Activated CD8-positive, alpha-beta T cell treated with anti-CD3 and anti-CD28 coated beads for 36 hours (primary cell): ENCODE measurements around the gene CTDSPL. TPM values are rescaled to one million over a fixed set of nuclear protein-coding genes. Genes with fewer than 3 reads are reported as not detected.

ENCODE experiments used
- ATAC-seq: fragments of 200-7000 bp; cut with Tn5 transposase; one replicate; pipeline ENCODE4 v1.10.0; 2021; ENCODE audit warnings: mild to moderate bottlenecking, moderate library complexity
- CTCF ChIA-PET: fragments of 350-600 bp; sonication (Branson Sonifier 250); formaldehyde crosslinking; loops from one replicate; lab custom pipeline; 2021; ENCODE audit warnings: antibody characterized with exemption; lab: Charles Lee
- POLR2A ChIA-PET: fragments of 350-600 bp; sonication (Branson Sonifier 250); formaldehyde crosslinking; loops from one replicate; lab custom pipeline; 2021; ENCODE audit warnings: antibody characterized with exemption; lab: Charles Lee
- DNase-seq: peaks from one replicate; pipeline ENCODE4 v3.0.0-alpha.2; 2020
- H3K27ac Mint-ChIP-seq: one replicate; pipeline ENCODE4 v1.8.0; 2021; ENCODE audit warnings: mild to moderate bottlenecking, mixed read lengths
- H3K27me3 Mint-ChIP-seq: one replicate; pipeline ENCODE4 v1.8.0; 2021; ENCODE audit warnings: mixed read lengths
- H3K36me3 Mint-ChIP-seq: one replicate; pipeline ENCODE4 v1.8.0; 2021; ENCODE audit warnings: low read depth, mixed read lengths
- H3K4me1 Mint-ChIP-seq: one replicate; pipeline ENCODE4 v1.8.0; 2021; ENCODE audit warnings: low read depth, mixed read lengths
- H3K4me3 Mint-ChIP-seq: one replicate; pipeline ENCODE4 v1.8.0; 2021; ENCODE audit warnings: mild to moderate bottlenecking, moderate library complexity, mixed read lengths
- H3K9me3 Mint-ChIP-seq: one replicate; pipeline ENCODE4 v1.8.0; 2021; ENCODE audit warnings: mixed read lengths
- intact Hi-C: fragments of 100-400 bp; cut with micrococcal nuclease; formaldehyde crosslinking; loops from one replicate; pipeline ENCODE4 v1.10.0; 2022
- total RNA-seq, 2 experiments: library from RNA; stranded (reverse); gene quantifications; one replicate each; pipeline ENCODE4 v1.2.3, GENCODE V29; 2021
- TF ChIP-seq, protein P1 (sequence below): fragments of 200-600 bp; IDR thresholded peaks from one replicate; pipeline ENCODE4 v1.8.0; 2022; ENCODE audit warnings: antibody characterized with exemption, mild to moderate bottlenecking

Gene CTDSPL
- total RNA-seq, 2 experiments from 2014 or later, result 1.2 to 1.7 TPM

DNA sequence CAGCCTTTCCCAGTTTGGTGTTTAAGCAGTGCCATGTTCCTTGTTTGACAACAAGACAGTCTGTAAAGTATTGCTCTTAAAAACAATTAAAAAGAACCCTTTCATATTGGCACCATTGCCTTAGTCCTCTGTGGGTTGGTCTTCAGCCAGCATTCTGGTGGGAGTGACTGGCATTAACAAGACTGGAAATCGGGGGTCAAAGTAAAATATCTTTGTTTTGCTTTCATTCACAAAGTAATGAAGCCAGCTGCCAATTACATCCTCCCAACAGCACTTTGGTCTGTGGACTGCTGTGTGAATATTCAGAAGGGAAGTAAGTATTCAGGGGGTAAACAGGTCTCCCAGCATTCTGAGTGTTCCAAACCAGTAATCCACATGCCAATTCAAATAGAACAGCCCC lies 120.7 kb downstream of the CTDSPL start:
- peaks cover 3% of the 10 kb centered on the region for H3K4me1 Mint-ChIP-seq
- H3K27ac Mint-ChIP-seq, result no peak overlapping the region
- TF ChIP-seq, protein P1, sequence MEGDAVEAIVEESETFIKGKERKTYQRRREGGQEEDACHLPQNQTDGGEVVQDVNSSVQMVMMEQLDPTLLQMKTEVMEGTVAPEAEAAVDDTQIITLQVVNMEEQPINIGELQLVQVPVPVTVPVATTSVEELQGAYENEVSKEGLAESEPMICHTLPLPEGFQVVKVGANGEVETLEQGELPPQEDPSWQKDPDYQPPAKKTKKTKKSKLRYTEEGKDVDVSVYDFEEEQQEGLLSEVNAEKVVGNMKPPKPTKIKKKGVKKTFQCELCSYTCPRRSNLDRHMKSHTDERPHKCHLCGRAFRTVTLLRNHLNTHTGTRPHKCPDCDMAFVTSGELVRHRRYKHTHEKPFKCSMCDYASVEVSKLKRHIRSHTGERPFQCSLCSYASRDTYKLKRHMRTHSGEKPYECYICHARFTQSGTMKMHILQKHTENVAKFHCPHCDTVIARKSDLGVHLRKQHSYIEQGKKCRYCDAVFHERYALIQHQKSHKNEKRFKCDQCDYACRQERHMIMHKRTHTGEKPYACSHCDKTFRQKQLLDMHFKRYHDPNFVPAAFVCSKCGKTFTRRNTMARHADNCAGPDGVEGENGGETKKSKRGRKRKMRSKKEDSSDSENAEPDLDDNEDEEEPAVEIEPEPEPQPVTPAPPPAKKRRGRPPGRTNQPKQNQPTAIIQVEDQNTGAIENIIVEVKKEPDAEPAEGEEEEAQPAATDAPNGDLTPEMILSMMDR, result no peak
- POLR2A ChIA-PET, result no interaction called here
- no peak overlapping the region for H3K4me3 Mint-ChIP-seq
- ATAC-seq, result no peak
- H3K36me3 Mint-ChIP-seq, result no peaks in the 10 kb centered on the region
- no peaks in the 10 kb centered on the region for H3K27me3 Mint-ChIP-seq
- intact Hi-C loops, result no loop called here
- H3K9me3 Mint-ChIP-seq, result no peaks in the 10 kb centered on the region
- DNase-seq, result no peak
- CTCF ChIA-PET, result interaction anchor here (1.0 to 1.6 kb wide), 4 partner anchors 15 to 135 kb away, joined by 3 to 5 read pairs (median 4); no protein-coding TSS in a partner anchor

- Mint-ChIP-seq H3K27me3 (no peaks in the 10 kb centered on the region), H3K9me3 (no peaks in the 10 kb centered on the region), H3K4me1 (peaks cover 3% of the 10 kb centered on the region), H3K4me3 (no peak overlapping the region), H3K27ac (no peak overlapping the region), H3K36me3 (no peaks in the 10 kb centered on the region)
- CTCF ChIA-PET, result interaction anchor here (1.9 to 3.7 kb wide), 2 partner anchors 10 to 13 kb away, joined by 6 to 23 read pairs; no protein-coding TSS in a partner anchor
- POLR2A ChIA-PET, result no interaction called here
- intact Hi-C loops, result no loop called here
- DNase-seq (no peak), ATAC-seq (no peak)
- TF ChIP-seq, protein P1, result no peak
Measured at GRCh38 chr3:37984051-37984450, 122.4 kb downstream of the CTDSPL start.

DNA sequence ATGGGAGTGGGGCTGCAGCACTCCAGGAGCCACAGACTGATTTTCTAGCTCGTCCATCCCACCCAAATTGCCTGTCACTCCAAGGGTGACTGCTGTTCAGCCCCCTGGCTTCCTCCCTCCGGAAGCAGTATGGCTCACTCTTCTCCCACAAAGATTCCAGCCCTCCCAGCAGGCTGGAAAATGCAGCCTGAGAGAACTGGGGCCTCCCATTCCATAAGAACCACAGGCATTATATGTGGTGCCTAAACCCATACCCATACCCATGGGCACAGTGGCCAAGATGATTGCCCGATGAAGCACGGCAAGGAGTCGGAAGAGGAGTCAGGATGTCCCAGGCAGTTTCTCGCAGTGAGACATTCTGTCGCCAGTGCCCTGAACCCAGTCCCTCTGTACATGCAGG lies 122.9 kb downstream of the CTDSPL start:
- no peaks in the 10 kb centered on the region for H3K9me3 Mint-ChIP-seq
- ATAC-seq, result no peak
- POLR2A ChIA-PET, result no interaction called here
- H3K36me3 Mint-ChIP-seq, result no peaks in the 10 kb centered on the region
- no peak for DNase-seq
- no peak overlapping the region for H3K27ac Mint-ChIP-seq
- H3K27me3 Mint-ChIP-seq, result no peaks in the 10 kb centered on the region
- no peak overlapping the region for H3K4me3 Mint-ChIP-seq
- intact Hi-C loops, result no loop called here
- CTCF ChIA-PET, result interaction anchor here (1.9 to 3.7 kb wide), 2 partner anchors 10 to 12 kb away, joined by 6 to 23 read pairs; no protein-coding TSS in a partner anchor
- H3K4me1 Mint-ChIP-seq, result peaks cover 3% of the 10 kb centered on the region
- TF ChIP-seq, protein P1, result no peak

- ATAC-seq (no peak), DNase-seq (no peak)
- TF ChIP-seq, protein P1, result no peak
- no peaks in the 10 kb centered on the region for H3K9me3 Mint-ChIP-seq
- POLR2A ChIA-PET, result no interaction called here
- no peaks in the 10 kb centered on the region for H3K27me3 Mint-ChIP-seq
- CTCF ChIA-PET, result interaction anchor here (1.6 to 3.7 kb wide), 3 partner anchors 12 to 18 kb away, joined by 6 to 23 read pairs (median 7); no protein-coding TSS in a partner anchor
- H3K36me3 Mint-ChIP-seq, result no peaks in the 10 kb centered on the region
- no peak overlapping the region for H3K4me3 Mint-ChIP-seq
- intact Hi-C loops, result no loop called here
- H3K4me1 Mint-ChIP-seq, result peaks cover 3% of the 10 kb centered on the region
- no peak overlapping the region for H3K27ac Mint-ChIP-seq
Measured at GRCh38 chr3:37985637-37986320, 124.1 kb downstream of the CTDSPL start.
